ENCODE results near the gene SMARCAD1. TPM values are rescaled to one million over a fixed set of nuclear protein-coding genes. Genes with fewer than 3 reads are reported as not detected.

SMARCAD1 gene
- total RNA-seq, 2 donors from 2014 or later = 8.2 to 10.8 TPM

- no peak for DNase-seq (ENCODE audit: low spot score)
Observed at GRCh38 chr4:94256828-94257227, 49.2 kb downstream of the SMARCAD1 start.

GRCh38 chr4:94262163-94263016, 54.7 kb downstream of the SMARCAD1 start:
- peaks cover 8% of the 10 kb centered on the region for H3K36me3 ChIP-seq
- H3K27ac ChIP-seq = no peak overlapping the region
- no peaks in the 10 kb centered on the region for H3K9me3 ChIP-seq
- no peak for DNase-seq (ENCODE audit: low spot score)
- no peaks in the 10 kb centered on the region for H3K4me1 ChIP-seq
- no peaks in the 10 kb centered on the region for H3K27me3 ChIP-seq
- H3K4me3 ChIP-seq = no peak overlapping the region
- no peak for TF ChIP-seq CTCF (IDR thresholded peaks at IDR 0.05)

More at GRCh38 chr4:94256828-94257227, 49.2 kb downstream of the SMARCAD1 start:
- H3K36me3 ChIP-seq = peaks cover 23% of the 10 kb centered on the region
- H3K27ac ChIP-seq = no peak overlapping the region
- TF ChIP-seq CTCF (IDR thresholded peaks at IDR 0.05) = peak; percentile 10 to 49
- no peaks in the 10 kb centered on the region for H3K9me3 ChIP-seq
- H3K27me3 ChIP-seq = no peaks in the 10 kb centered on the region
- H3K4me1 ChIP-seq = no peaks in the 10 kb centered on the region
- H3K4me3 ChIP-seq = no peak overlapping the region

- H3K4me1 ChIP-seq = no peaks in the 10 kb centered on the region
- no peak overlapping the region for H3K27ac ChIP-seq
- H3K36me3 ChIP-seq = peaks cover 17% of the 10 kb centered on the region
- no peak overlapping the region for H3K4me3 ChIP-seq
- TF ChIP-seq CTCF (IDR thresholded peaks at IDR 0.05) = no peak
- DNase-seq (ENCODE audit: low spot score) = no peak
- no peaks in the 10 kb centered on the region for H3K27me3 ChIP-seq
- no peaks in the 10 kb centered on the region for H3K9me3 ChIP-seq
Observed at GRCh38 chr4:94267037-94267436, 59.4 kb downstream of the SMARCAD1 start.

- Histone ChIP-seq H3K27me3 (no peaks in the 10 kb centered on the region), H3K27ac (no peak overlapping the region), H3K36me3 (peaks cover 37% of the 10 kb centered on the region), H3K4me3 (no peak overlapping the region), H3K4me1 (no peaks in the 10 kb centered on the region), H3K9me3 (no peaks in the 10 kb centered on the region)
- no peak for TF ChIP-seq CTCF (IDR thresholded peaks at IDR 0.05)
- DNase-seq (ENCODE audit: low spot score) = no peak
Observed at GRCh38 chr4:94271248-94271647, 63.6 kb downstream of the SMARCAD1 start.

GRCh38 chr4:94274912-94275311, 67.2 kb downstream of the SMARCAD1 start:
- no peak overlapping the region for H3K4me3 ChIP-seq
- TF ChIP-seq CTCF (IDR thresholded peaks at IDR 0.05) = no peak
- H3K4me1 ChIP-seq = no peaks in the 10 kb centered on the region
- no peak for DNase-seq (ENCODE audit: low spot score)
- H3K27me3 ChIP-seq = no peaks in the 10 kb centered on the region
- no peaks in the 10 kb centered on the region for H3K9me3 ChIP-seq
- H3K27ac ChIP-seq = no peak overlapping the region
- H3K36me3 ChIP-seq = peaks cover 65% of the 10 kb centered on the region

All from right atrium auricular region (tissue), 2 donors.